22Rv1 (cell line): ENCODE results near the gene LCLAT1.

ENCODE experiments used
- CTCF ChIP-seq: fragments of 450-650 bp; IDR thresholded peaks from 2 replicates; pipeline ENCODE4 v1.5.1; 2017; ENCODE audit warnings: mild to moderate bottlenecking
- ZFX ChIP-seq: fragments of 450-650 bp; IDR thresholded peaks from 2 replicates; pipeline ENCODE4 v1.6.1; 2017; ENCODE audit warnings: antibody characterized with exemption, borderline replicate concordance

DNA sequence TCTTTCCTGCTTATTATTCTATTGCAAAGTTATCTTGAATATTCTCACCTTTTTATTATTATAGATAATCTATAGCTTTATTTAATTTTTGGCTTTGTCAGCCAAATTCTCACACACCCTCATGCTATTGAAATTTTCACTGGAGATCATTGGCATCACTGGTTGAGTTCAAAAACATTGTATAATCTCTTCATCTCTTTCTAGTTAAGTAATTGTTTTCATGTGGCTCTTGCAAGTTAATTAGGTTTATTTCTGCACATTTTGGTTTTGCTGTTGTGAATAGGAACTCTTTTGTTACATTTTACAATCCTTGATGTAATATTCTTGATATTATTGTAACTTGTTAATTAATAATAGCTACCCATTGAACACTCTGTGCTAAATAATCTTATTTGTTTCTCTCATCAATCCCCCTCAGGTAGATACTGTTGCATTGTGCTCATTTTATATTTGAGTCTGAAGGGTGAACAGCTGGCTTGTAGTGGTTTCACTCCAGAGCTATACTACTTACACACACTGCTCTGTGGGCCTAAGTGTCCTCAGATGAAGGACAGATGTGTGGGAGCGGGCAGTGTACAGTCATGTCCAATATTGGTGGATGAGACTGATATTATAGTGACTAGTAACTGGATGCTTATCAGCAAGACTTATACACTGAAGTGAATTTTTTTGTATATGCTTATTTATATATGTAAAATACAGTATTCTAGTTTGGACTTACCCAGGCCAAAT lies 112.7 kb downstream of the LCLAT1 start:
- no peak for TF ChIP-seq CTCF
- TF ChIP-seq ZFX = no peak
